NK-92 (cell line): ENCODE results near the gene UGT1A8.
"Not testable (repeated sequence)": the region's sequence is repeated elsewhere in the genome, so short reads cannot be mapped to it uniquely, and the experiment has no call there.

Source experiments
- DNase-seq: peaks from one replicate; lab custom pipeline; 2025; ENCODE audit not compliant: unreplicated experiment; lab: John Stamatoyannopoulos, UW

Gene UGT1A8

GRCh38 chr2:233617476-233617875 is at the start of gene UGT1A8:
UGT1A8 (plus strand) TSS chr2:233617633; CDS start chr2:233617708, 75 bp downstream.
- not testable (repeated sequence) for DNase-seq

GRCh38 chr2:233571001-233571400 is 46.4 kb upstream of the UGT1A8 start:
- no peak for DNase-seq

GRCh38 chr2:233571462-233571861 is 46.0 kb upstream of the UGT1A8 start:
- no peak for DNase-seq

GRCh38 chr2:233572468-233572867 is 45.0 kb upstream of the UGT1A8 start:
- no peak for DNase-seq

- not testable (repeated sequence) for DNase-seq
Measured at GRCh38 chr2:233577341-233577740, 40.1 kb upstream of the UGT1A8 start.

GRCh38 chr2:233583217-233583965 is 34.0 kb upstream of the UGT1A8 start:
- not testable (repeated sequence) for DNase-seq

GRCh38 chr2:233584210-233584609 is 33.2 kb upstream of the UGT1A8 start:
- no peak for DNase-seq

GRCh38 chr2:233588400-233588799 is 29.0 kb upstream of the UGT1A8 start:
- no peak for DNase-seq

GRCh38 chr2:233592706-233593105 is 24.7 kb upstream of the UGT1A8 start:
- DNase-seq, result not testable (repeated sequence)

- no peak for DNase-seq
Measured at GRCh38 chr2:233593201-233593600, 24.2 kb upstream of the UGT1A8 start.

- no peak for DNase-seq
Measured at GRCh38 chr2:233597522-233597921, 19.9 kb upstream of the UGT1A8 start.

GRCh38 chr2:233598952-233599351 is 18.5 kb upstream of the UGT1A8 start:
- DNase-seq, result no peak

- no peak for DNase-seq
Measured at GRCh38 chr2:233600386-233600785, 17.0 kb upstream of the UGT1A8 start.

- no peak for DNase-seq
Measured at GRCh38 chr2:233602076-233602475, 15.4 kb upstream of the UGT1A8 start.

- no peak for DNase-seq
Measured at GRCh38 chr2:233603520-233603919, 13.9 kb upstream of the UGT1A8 start.

GRCh38 chr2:233604826-233605225 is 12.6 kb upstream of the UGT1A8 start:
- no peak for DNase-seq

- no peak for DNase-seq
Measured at GRCh38 chr2:233605680-233606079, 11.8 kb upstream of the UGT1A8 start.

- no peak for DNase-seq
Measured at GRCh38 chr2:233611284-233611683, 6.1 kb upstream of the UGT1A8 start.

GRCh38 chr2:233620204-233620603 is 2.8 kb downstream of the UGT1A8 start:
- no peak for DNase-seq

- not testable (repeated sequence) for DNase-seq
Measured at GRCh38 chr2:233621863-233622262, 4.4 kb downstream of the UGT1A8 start.

- no peak for DNase-seq
Measured at GRCh38 chr2:233627331-233628025, 10.0 kb downstream of the UGT1A8 start.

- not testable (repeated sequence) for DNase-seq
Measured at GRCh38 chr2:233636306-233636705, 18.9 kb downstream of the UGT1A8 start, which contains the start of gene UGT1A10. UGT1A10 (plus strand) TSS chr2:233636448; CDS start chr2:233636523, 75 bp downstream.
